ENCODE results near the gene MAP6.

MAP6 gene

DNA sequence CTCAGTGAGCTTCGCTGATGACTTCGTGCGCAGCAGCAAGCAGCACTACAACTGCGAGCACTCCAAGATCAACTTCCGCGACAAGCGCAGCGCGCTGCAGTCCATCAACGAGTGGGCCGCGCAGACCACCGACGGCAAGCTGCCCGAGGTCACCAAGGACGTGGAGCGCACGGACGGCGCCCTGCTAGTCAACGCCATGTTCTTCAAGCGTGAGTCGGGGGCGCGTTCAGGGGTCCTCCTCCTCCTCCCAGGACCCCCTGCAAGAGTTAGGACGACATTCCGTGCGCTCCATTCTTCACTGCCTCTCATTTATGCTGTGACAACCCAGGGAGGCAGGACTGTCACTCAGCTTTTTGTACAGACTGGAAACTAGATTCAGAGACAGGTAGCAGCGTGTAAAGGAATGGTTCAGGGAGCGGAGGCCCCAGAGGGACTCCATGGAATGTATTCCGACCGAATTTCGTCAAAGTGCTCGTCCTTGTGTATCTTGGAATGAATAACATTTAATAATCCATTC lies 102.0 kb downstream of the MAP6 start:
- no peak for DNase-seq (ENCODE audit: low read depth)

DNA sequence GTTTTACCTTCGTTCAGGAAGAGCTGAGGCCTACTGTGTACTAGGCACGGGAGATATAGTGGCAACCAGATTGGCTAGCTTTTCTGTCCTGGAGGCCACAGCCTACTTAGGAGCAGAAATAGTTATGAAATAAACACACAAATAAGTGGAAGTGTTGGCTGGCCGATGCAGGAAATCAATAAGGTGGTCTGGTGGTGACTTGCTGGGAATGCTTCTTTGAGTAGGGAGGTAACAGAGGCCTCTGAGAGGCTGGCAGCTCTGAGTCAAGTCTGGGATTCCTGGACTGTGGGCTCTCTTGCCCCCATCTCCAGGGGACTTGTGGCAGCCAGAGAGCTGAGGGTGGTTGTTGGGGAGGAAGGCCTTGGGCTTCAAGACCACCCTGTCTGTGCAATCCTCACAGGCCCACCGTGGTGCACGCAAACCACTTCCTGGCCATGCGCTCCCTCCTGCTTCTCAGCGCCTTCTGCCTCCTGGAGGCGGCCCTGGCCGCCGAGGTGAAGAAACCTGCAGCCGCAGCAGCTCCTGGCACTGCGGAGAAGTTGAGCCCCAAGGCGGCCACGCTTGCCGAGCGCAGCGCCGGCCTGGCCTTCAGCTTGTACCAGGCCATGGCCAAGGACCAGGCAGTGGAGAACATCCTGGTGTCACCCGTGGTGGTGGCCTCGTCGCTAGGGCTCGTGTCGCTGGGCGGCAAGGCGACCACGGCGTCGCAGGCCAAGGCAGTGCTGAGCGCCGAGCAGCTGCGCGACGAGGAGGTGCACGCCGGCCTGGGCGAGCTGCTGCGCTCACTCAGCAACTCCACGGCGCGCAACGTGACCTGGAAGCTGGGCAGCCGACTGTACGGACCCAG lies 102.7 kb downstream of the MAP6 start:
- no peak for DNase-seq (ENCODE audit: low read depth)

DNA sequence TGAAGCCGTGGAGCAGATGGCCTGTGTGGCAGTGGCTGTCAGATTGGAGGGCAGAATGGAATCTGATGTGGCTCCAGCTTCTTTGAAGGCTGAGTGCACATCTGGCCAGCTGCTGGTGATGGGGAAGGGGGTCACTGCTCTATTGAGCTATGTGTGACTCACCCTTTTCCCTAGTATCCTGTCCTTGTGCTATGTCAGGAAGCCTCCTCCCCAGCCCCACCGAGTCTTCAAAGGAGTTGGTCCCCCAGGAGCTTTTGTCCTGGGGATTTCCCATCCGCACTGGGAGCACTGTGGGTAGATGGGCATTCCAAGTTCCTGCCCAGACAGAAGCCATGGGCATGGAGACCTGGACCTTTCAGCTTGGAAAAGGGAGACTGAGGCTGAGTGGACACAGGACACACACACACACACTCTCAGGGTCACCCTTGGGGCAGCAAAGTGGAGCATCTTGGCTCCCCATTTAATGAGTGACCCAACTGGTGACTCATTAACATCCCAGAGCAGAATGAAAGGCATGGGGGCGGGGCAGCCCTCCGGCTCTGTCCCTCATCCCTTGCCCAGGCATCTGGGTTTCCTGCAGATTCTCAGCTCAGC lies 103.5 kb downstream of the MAP6 start:
- DNase-seq (ENCODE audit: low read depth), result no peak

DNA sequence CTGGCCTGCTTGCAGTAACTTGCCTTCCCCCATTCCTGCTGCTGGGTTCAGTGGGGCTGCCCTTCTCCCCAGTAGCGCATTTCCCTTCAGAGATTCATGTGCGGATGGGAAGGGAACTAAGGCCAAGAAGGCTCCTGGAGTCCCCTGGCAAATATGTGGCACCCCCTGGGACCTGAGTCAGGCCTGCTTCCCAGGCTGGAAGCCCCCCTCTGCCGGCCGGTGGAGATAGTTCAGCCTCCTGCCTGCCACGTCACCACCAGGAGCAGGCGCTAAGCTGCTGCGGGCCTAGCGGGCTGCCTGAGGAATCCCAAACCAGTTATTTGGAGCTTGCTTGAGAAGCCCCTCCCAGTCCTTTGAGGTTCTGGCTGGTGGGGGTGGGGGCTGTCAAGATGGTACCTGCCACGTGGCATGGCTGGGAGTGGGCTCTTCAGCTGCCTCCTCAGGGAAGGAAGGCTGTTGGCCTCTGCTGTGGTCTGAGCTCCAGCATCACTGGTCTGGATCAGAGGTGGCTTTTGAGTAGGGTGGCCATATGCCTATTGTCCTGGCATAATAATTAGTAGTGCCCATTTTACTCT lies 104.8 kb downstream of the MAP6 start:
- no peak for DNase-seq (ENCODE audit: low read depth)

DNA sequence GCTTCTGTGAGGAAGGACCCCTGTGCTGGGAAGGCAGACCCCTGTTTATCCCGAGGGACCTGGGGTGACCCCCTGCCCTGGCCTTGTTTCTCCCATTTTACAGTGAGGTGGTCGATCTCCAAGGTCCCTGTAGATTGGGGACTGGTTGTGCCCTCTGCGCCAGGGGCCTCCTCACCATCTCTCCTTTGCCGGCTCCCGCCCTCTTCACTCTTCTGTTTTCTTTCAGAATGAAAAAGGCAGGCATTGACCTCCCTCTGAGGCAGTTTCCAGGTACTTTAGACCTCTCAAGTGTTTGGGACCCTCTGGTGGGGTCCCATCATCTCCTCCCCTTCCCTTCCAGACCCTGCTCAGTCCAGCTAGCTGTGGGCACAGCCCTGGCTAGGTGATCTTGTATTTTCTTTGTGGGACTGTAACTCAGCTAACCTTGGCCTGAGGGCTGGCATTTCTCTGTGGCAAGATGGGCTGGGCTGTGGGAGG lies 105.3 kb downstream of the MAP6 start:
- DNase-seq (ENCODE audit: low read depth), result no peak

DNA sequence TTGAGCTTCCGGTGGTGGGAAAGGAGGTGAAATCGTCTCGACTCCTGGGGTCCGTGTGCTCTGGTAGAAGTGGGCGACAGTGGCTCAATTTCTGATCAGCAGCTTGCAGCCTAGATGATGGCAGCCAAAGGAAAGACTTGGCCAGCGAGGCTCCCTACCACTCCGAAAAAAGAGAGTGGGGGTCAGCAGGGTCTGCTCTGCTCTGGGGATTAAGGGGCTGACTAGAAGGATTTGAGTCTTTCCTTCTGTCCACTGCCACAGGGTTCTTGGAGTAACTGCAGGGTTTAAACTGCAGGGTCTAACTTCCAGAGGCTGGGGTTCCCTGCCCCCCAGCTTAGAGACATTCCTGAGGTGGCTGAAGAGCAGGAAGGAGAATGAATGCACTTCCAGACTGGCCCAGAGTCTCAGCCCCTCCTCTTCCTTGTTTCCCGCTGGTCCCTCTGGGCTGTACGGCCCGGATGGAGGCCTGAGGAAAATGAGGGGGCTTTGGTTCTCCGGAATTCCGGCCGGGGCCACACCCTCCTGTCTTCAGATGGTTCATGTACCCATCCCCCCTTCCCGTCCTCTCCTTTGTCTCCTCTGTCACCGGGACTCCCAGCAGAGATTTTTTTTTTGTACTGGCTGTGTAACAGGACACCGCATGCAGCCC lies 105.9 kb downstream of the MAP6 start:
- DNase-seq (ENCODE audit: low read depth), result no peak

DNA sequence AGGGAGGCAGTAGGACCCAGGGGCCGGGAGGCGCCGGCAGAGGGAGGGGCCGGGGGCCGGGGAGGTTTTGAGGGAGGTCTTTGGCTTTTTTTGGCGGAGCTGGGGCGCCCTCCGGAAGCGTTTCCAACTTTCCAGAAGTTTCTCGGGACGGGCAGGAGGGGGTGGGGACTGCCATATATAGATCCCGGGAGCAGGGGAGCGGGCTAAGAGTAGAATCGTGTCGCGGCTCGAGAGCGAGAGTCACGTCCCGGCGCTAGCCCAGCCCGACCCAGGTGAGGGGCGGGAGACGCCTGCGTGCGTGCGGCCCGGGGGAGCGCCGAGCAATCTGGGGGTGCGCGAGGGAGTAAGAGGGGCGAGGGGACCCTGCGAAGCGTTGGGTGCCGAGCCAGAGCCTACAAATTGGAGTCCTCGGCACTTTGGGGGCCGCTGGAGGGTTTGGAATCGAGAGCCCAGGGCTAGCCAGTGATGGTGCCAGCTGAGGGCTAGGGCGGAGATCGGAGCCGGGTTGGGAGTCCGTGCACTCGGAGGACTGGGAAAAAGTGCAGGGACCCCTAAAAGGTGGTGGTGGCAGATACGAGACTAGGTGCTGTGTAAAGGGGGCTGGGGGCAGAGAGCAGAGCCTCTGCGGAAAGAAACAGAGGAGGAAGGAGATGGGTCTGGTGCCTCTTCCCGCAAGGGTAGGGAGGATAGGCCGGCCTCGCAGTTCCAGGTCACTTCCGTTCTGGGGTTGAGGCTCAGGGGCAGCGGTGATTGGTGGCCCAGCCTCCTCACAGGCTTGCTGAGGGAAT lies 106.6 kb downstream of the MAP6 start, which contains the start of gene SERPINH1:
SERPINH1 (plus strand) TSS at position 206 of the 788 bp plus-strand sequence. CDS start 4,097 bp downstream, outside the sequence.
- DNase-seq (ENCODE audit: low read depth), result peak; percentile 74

DNA sequence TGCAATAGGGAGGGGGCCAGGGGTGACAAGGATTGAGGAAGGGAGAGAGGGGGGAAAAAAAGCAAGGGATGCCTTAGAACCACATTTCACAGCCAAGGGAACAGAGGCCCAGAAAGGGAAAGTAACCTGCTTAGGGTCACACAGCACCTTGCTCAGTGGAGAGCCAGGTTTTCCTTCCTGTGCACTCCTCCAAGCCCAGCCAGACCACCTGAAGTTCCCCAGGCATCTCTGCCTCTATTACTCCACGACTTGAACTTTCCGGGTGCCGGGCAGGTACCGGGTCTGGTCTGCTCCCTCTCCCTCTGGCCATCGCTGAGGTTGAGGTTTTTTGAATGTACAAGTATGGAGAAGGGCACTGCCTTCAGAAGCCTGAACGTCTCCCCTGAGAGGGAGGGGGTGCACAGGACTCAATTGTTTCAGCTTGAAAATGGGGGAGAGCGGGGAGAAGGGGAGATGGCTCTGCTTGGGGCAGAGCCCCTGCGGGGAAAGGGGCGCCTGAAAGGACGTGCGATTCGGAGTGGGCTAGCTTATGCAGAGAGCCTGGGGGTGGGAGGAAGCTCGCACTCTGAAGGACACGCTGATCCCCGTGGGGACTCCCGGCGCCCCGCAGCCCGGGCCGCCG lies 107.3 kb downstream of the MAP6 start:
- DNase-seq (ENCODE audit: low read depth), result no peak

DNA sequence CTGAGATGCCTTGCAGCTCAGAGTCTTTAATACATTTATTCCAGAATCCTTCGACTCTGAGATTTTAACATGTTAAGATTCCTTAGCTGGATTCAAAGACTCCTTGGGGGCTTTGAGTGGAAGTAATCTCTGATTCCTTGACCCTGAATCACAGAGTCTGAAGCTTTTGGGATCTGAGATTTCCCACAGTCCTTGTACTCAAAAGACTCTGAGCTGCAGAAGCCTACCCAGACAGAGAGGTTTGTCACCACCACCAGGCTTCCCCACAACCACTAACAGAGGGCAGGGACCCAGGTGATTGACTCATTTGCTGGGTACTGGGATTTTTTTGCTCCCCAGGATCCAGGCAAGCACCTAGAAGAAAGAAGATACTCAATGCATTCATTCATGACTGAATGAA lies 108.2 kb downstream of the MAP6 start:
- DNase-seq (ENCODE audit: low read depth), result no peak

DNA sequence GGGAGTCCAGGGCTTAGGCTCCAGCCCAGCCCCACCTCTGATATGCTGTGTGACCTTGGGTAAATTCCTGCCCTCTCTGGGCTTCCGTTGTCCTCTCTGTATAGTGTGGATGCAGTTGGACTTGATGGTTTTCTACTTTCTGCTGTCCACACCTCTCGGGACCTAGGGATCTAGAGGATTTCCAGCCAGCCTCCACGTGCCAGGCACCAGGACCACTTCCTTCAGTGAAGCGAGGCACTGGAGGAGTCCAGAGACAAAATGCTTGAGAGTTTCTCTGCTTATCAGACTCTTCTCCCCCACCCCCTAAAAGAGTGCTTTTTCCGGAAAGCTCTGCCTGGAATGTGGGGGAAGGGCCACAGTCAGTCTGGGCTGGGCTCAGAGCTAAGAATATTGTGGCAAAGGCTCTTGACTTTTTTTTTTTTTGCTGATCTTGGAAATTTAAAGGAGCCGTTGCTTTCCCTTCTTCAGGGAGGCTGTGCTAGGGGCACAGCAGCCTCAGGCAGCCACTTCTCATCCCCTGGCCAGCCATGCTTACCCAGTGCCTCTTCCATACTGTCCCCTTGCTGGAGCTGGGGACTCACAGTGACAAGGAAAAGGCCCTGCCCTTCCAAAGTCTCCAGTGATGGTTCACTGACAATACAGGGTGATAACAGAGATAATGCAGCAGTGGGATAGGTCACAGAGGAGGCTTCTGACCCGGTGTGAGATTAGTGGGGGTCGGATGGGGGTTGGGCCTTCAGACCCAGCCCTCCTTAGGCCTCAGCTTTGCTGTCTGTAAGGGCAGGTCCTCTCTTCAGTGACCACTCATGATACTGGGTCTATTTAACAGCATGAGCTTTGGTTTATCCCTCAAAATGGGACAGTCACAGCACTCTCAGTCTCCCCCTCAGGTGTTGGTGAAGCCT lies 109.6 kb downstream of the MAP6 start:
- no peak for DNase-seq (ENCODE audit: low read depth)

DNA sequence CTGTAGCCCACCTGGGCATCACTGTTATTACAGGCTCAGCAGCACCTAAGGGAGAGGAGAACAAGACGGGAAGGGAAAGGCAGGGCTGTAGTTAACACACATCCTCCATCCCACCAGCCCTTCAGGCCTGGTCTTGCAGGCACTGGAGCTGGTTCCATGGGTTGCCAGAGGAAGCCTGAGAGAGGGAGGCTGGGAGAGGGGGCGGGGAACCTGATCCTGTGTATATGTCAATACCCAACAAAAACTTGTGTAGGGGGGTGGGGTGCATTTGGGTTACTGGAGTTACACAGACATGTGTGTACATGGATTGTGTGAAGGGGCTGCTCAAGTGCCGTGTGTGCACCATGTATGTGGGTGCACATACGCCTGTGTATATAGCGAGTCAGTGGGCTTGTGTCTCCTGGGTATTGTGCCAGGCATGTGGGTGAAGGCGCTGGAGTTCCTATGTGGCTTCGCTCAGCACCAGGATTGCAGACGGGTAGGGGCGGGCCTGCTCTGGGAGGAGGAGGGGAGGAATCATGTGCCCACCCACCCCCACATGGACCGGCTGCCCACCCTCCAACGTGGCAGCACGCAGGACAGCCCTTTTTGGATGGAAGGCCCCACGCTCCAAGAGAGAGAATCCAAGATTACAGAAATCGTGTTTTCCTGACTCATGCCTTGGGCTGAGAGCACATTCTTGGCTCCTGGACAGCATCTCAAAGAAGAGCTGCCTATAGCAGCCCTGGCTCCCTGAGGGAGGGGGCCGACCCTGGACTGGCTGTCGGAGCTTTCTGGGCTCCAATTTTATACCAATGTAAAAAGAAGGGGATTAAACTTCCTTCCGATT lies 111.0 kb downstream of the MAP6 start:
- DNase-seq (ENCODE audit: low read depth), result no peak

DNA sequence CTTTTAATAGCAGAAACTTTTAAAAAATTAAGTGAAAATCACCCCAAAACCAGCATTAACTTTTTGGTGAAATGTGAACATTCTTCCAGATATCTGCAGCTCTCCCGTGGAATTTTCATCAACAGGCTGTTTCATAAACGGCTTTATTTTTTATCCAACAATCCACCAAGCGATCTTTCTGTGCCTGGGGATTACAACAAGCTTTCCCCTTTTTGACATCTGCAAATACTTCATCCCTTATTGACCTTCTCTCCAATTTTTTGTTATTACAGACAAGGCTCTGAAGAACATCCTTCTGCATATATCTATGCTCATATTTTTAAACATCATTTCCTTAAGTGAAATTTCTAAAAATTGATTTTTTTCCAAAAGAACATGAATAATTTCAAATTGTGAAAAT lies 112.6 kb downstream of the MAP6 start:
- DNase-seq (ENCODE audit: low read depth), result no peak

DNA sequence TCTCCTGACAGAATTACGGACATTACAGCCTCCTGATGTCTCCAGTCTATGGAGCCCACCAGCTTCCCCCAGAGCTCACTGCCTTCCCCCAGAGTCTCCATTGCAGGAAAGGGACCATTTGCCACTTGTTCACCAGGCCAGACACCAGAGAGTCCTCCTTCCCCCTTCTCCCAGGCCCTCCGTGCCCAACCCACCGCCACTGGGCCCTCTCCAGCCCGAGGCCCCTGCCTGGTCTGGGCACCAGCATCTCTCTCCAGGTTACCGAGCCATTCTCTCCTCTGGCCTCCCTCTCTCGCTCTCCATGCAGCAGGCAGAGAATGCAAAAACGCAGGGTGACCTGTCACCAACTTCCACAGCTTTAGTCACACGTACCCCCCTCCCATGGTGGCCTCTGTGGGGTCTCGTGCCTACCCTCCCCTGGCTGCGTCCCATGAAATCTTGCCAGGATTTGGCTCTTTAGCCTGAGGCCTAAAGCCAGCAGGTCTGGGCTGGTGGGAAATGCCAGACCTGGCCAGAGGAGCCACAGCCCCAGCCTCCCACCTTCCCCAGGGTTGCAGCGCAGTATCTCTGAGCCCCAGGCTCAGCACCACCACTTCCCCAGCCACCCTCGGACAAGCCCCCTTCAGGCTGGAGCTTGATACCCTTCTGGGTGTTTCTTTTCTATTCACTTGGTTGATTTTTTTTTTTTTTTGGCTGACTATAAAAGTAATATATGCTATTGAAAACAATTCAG lies 113.6 kb downstream of the MAP6 start:
- DNase-seq (ENCODE audit: low read depth), result no peak

DNA sequence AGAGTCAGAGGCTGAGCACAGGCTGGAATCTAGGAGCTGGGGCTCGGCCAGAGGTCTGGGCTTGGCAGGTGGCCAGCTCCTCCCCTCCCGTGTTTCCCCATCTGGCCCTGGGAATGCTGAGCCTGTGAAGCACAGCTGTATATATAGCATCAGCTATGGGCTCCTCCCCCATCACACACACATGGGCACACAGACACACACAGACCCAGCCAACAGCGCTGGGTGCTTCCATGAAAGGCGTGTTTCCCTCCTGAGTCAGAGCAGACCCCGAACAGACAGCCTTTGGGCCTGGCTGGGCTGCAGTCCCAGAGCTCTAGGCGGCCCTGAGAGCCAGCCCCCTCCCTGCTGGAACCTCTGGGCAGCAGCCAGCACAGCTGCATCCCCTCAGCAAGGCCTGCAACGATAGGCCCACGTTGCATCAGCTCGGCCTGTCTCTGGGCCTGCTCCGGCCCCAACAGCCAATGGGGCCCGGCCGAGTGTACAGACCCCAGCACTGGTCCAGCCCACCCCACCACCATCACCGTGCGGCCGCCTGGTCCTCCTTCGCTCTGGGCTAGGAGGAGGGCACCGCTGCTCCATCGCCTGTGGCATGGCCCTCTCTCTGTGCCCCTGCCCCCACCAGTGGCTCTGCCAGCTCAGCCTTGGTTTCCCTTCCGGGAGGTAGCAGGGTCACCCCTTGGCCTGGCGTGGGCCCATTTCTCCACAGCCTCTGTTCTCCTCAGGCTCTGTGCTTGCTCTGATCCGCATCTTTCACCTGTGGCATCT lies 114.4 kb downstream of the MAP6 start:
- no peak for DNase-seq (ENCODE audit: low read depth)

DNA sequence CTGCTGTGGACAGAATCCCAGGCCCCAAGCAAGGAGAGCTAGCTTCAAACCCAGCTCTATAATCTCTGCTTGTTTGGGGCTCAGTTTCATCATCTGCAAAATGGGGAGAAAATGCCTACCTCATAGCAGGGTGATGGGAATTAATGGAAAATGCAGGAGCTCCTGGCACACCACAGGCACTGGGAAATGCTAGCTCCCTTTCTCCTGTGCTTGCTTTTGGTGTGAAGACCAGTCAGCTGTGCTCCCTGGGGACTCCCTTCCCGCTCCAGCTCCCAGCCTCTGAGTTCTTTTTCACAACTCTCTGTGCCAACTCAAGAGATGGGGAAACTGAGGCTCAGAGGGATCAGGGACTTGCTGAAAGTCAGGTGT lies 115.0 kb downstream of the MAP6 start:
- no peak for DNase-seq (ENCODE audit: low read depth)

DNA sequence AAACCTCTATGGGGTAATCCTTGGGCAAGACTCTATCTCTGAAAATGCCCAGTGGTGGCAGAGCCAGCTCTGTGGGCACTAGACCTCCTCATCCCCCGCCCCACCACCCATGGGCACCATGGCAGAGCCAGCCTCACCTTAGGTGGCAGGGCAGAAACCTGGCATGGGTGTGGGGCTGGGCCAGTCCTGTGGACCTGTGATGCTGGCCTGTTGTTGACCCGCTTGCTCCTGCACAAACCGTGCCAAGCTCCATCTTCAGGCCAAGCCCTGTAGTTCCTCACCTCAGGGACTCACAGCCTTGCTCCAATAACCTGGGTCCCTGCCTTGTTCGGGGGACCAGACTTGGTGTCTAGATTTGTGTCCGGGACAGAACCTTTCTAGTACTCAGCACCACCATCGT lies 115.7 kb downstream of the MAP6 start:
- DNase-seq (ENCODE audit: low read depth), result no peak

DNA sequence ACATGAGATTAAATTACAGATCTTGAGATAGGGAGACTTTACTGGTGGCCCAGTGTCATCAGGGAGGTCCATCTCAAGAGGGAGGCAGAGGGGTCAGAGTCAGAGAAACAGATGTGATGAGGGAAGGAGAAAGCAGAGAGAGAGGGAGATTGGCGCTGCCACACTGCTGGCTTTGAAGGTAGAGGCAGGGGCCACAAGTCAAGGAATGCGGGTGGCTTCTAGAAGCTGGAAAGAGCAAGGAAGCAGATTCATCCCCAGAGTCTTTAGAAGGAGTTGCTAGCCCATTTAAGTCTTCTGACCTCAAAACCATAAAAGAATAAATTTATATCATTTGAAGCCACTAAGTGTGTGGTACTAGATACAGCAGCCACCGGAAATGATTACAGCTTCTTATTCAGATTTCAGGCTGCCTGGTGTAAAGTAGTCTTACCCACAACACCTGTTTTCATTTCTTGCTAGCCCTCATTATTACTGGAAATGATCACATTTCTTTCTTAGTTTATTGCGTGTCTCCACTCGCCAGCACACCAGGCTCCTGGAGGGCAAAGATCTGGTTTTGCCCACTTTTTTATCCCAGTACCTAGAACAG lies 119.4 kb downstream of the MAP6 start:
- DNase-seq (ENCODE audit: low read depth), result no peak
